Right atrium auricular region (tissue), 2 donors: ENCODE results near the gene CREB3L1. TPM values are rescaled to one million over a fixed set of nuclear protein-coding genes. Genes with fewer than 3 reads are reported as not detected.
"Not testable (repeated sequence)": the region's sequence is repeated elsewhere in the genome, so short reads cannot be mapped to it uniquely, and the experiment has no call there.

Source experiments
- DNase-seq: peaks from one replicate; pipeline ENCODE4 v3.0.0-alpha.2; 2019; ENCODE audit warnings: low spot score
- H3K27ac ChIP-seq, 2 donors: fragments of 200-600 bp; sonication (generic); 1 replicate in 1 of 2; 2 replicates in 1 of 2; pipeline ENCODE4 v1.5.1; 2016 to 2019
- H3K27me3 ChIP-seq, 2 donors: fragments of 200-600 bp; sonication (generic); one replicate each; pipeline versions ENCODE4 v1.5.1 to v1.6.0; 2017 to 2019
- H3K36me3 ChIP-seq: fragments of 200-600 bp; sonication (generic); one replicate; pipeline ENCODE4 v1.5.1; 2016
- H3K4me1 ChIP-seq, 2 donors: fragments of 200-600 bp; sonication (generic); one replicate each; pipeline versions ENCODE4 v1.5.1 to v1.6.0; 2017 to 2019
- H3K4me3 ChIP-seq, 2 donors: fragments of 200-600 bp; sonication (generic); 1 replicate in 1 of 2; 2 replicates in 1 of 2; pipeline ENCODE4 v1.5.1; 2017 to 2019; ENCODE audit warnings: mild to moderate bottlenecking in 1 of 2, moderate library complexity in 1 of 2
- H3K9me3 ChIP-seq, 2 donors: fragments of 200-600 bp; sonication (generic); one replicate each; pipeline ENCODE4 v1.5.1; 2019
- total RNA-seq, 2 donors: library from RNA; depleted of rRNA; stranded (reverse); fragments of >200 nt; gene quantifications; one replicate each; pipeline ENCODE4 v1.1.0, GENCODE V29; 2016
- TF ChIP-seq, protein P1 (sequence below), 2 donors: fragments of 200-600 bp; sonication (generic); IDR thresholded peaks; one replicate each; pipeline ENCODE4 v1.5.1; 2019; ENCODE audit warnings: antibody characterized with exemption in 2 of 2

Gene CREB3L1
- total RNA-seq, 2 donors from 2014 or later, result 5.4 to 15.1 TPM

GRCh38 chr11:46256540-46257001 lies 20.9 kb upstream of the CREB3L1 start:
- DNase-seq, result no peak
- TF ChIP-seq, protein P1, sequence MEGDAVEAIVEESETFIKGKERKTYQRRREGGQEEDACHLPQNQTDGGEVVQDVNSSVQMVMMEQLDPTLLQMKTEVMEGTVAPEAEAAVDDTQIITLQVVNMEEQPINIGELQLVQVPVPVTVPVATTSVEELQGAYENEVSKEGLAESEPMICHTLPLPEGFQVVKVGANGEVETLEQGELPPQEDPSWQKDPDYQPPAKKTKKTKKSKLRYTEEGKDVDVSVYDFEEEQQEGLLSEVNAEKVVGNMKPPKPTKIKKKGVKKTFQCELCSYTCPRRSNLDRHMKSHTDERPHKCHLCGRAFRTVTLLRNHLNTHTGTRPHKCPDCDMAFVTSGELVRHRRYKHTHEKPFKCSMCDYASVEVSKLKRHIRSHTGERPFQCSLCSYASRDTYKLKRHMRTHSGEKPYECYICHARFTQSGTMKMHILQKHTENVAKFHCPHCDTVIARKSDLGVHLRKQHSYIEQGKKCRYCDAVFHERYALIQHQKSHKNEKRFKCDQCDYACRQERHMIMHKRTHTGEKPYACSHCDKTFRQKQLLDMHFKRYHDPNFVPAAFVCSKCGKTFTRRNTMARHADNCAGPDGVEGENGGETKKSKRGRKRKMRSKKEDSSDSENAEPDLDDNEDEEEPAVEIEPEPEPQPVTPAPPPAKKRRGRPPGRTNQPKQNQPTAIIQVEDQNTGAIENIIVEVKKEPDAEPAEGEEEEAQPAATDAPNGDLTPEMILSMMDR (IDR thresholded peaks at IDR 0.05), result no peak
- H3K27ac ChIP-seq, result no peak overlapping the region

GRCh38 chr11:46259347-46259746 lies 18.1 kb upstream of the CREB3L1 start:
- H3K9me3 ChIP-seq, H3K36me3 ChIP-seq, H3K4me3 ChIP-seq, H3K27ac ChIP-seq, DNase-seq, H3K27me3 ChIP-seq, H3K4me1 ChIP-seq: not testable (repeated sequence)

More at GRCh38 chr11:46256540-46257001, 20.9 kb upstream of the CREB3L1 start:
- no peaks in the 10 kb centered on the region for H3K27me3 ChIP-seq
- H3K36me3 ChIP-seq, result no peaks in the 10 kb centered on the region
- H3K4me1 ChIP-seq, result no peaks in the 10 kb centered on the region
- H3K4me3 ChIP-seq, result no peak overlapping the region
- no peaks in the 10 kb centered on the region for H3K9me3 ChIP-seq

GRCh38 chr11:46259971-46260560 lies 17.4 kb upstream of the CREB3L1 start:
- no peak overlapping the region for H3K27ac ChIP-seq
- no peaks in the 10 kb centered on the region for H3K9me3 ChIP-seq
- H3K4me1 ChIP-seq, result no peaks in the 10 kb centered on the region
- no peaks in the 10 kb centered on the region for H3K27me3 ChIP-seq
- TF ChIP-seq, protein P1 (IDR thresholded peaks at IDR 0.05), result no peak
- H3K36me3 ChIP-seq, result no peaks in the 10 kb centered on the region
- no peak overlapping the region for H3K4me3 ChIP-seq
- DNase-seq, result no peak

DNA sequence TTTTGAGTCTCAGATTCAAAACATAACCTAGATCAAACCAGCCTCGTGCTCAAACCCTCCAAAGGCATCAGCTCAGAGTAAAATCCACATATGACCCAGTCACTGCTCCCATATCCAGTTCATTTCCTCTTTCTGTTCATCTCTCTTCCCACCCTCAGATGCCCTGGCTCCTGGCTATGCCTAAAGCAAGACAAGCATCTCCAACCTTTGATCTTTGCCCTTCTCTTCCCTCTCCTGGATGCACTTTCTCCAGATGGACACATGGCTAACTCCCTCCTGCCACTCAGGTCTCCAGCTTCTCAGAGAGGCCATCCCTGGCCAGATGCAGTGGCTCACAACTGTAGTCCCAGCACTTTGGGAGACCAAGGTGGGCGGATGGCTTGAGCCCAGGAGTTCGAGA lies 14.3 kb upstream of the CREB3L1 start:
- H3K9me3 ChIP-seq, result no peaks in the 10 kb centered on the region
- no peak for DNase-seq
- H3K27ac ChIP-seq, result no peak overlapping the region
- no peaks in the 10 kb centered on the region for H3K36me3 ChIP-seq
- no peak overlapping the region for H3K4me3 ChIP-seq
- TF ChIP-seq, protein P1 (IDR thresholded peaks at IDR 0.05), result no peak
- H3K4me1 ChIP-seq, result no peaks in the 10 kb centered on the region
- H3K27me3 ChIP-seq, result no peaks in the 10 kb centered on the region

- H3K4me3 ChIP-seq, result no peak overlapping the region
- TF ChIP-seq, protein P1 (IDR thresholded peaks at IDR 0.05), result no peak
- H3K9me3 ChIP-seq, result no peaks in the 10 kb centered on the region
- no peak overlapping the region for H3K27ac ChIP-seq
- DNase-seq, result no peak
- H3K4me1 ChIP-seq, result no peaks in the 10 kb centered on the region
- H3K27me3 ChIP-seq, result no peaks in the 10 kb centered on the region
- no peaks in the 10 kb centered on the region for H3K36me3 ChIP-seq
Measured at GRCh38 chr11:46264030-46264429, 13.4 kb upstream of the CREB3L1 start.

DNA sequence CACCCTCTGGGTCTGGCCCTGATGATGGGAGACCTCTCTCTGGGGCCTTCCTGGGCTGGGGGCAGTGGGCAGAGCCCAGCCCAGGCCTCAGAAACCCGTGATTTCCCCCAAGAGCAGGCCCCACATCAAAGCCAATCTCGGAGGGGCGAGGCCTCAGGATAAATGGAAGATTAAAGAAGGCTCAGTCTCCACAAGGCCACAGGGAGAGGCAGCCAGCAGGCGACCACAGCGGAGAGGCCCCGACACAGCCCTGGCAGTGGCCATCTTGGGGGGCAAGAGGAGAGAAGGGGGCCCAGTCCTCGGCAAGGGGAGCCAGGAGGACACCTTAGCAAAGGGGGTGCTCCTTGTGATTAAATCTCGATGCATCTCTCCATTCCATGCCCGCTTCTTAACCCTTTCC lies 12.5 kb upstream of the CREB3L1 start:
- Histone ChIP-seq H3K4me3 (no peak overlapping the region), H3K36me3 (no peaks in the 10 kb centered on the region), H3K4me1 (no peaks in the 10 kb centered on the region), H3K27ac (no peak overlapping the region), H3K27me3 (no peaks in the 10 kb centered on the region), H3K9me3 (no peaks in the 10 kb centered on the region)
- DNase-seq, result no peak
- TF ChIP-seq, protein P1 (IDR thresholded peaks at IDR 0.05), result no peak
